Measurements from ENCODE around the gene KCTD12.
A peak's percentile ranks its signal among the peaks of the same experiment; 100 is the strongest.

Gene KCTD12

GRCh38 chr13:76886005-76886291 lies 257 bp downstream of the KCTD12 start:
- no peak overlapping the region for H3K27ac ChIP-seq (ENCODE audit: low read depth, low read length)
- H3K9ac ChIP-seq (ENCODE audit: low read length), result peak overlapping the region; percentile 62
- H3K79me2 ChIP-seq (ENCODE audit: control insufficient read depth, insufficient read depth, low read length), result no peaks in the 10 kb centered on the region
- H3K4ac ChIP-seq (ENCODE audit: low read depth, low read length), result no peak overlapping the region
- H3K18ac ChIP-seq (ENCODE audit: low read length), result peak overlapping the region; percentile 1
- H3K4me2 ChIP-seq (ENCODE audit: low read length), result peak overlapping the region; percentile 89
- H2BK5ac ChIP-seq (ENCODE audit: low read length), result no peak overlapping the region
- no peaks in the 10 kb centered on the region for H3K36me3 ChIP-seq (ENCODE audit: control insufficient read depth, insufficient read depth, low read length)
- DNase-seq, result no peak
- no peak overlapping the region for H2BK120ac ChIP-seq (ENCODE audit: low read depth, low read length)
- H3K4me1 ChIP-seq (ENCODE audit: control insufficient read depth, low read depth, low read length), result no peaks in the 10 kb centered on the region
- H3K23ac ChIP-seq (ENCODE audit: low read length), result no peak overlapping the region
- no CpG with 5 or more reads among the region's 37 CpGs for WGBS (ENCODE audit: extremely low coverage, insufficient coverage, low lambda C conversion rate)
- H3K27me3 ChIP-seq (ENCODE audit: insufficient read depth, low read length, poor library complexity), result peaks cover 9% of the 10 kb centered on the region
- no peak overlapping the region for H4K8ac ChIP-seq (ENCODE audit: low read depth, low read length)
- peak overlapping the region; percentile 83 for H3K56ac ChIP-seq (ENCODE audit: low read length)
- no peak overlapping the region for H2BK15ac ChIP-seq (replicated peaks; ENCODE audit: low read depth)
- H2AK5ac ChIP-seq (ENCODE audit: low read length), result no peak overlapping the region
- H3K4me3 ChIP-seq (ENCODE audit: low read length), result peak overlapping the region; percentile 27
- H4K5ac ChIP-seq (ENCODE audit: low read length), result no peak overlapping the region
- H3K79me1 ChIP-seq (ENCODE audit: low read length), result no peaks in the 10 kb centered on the region

DNA sequence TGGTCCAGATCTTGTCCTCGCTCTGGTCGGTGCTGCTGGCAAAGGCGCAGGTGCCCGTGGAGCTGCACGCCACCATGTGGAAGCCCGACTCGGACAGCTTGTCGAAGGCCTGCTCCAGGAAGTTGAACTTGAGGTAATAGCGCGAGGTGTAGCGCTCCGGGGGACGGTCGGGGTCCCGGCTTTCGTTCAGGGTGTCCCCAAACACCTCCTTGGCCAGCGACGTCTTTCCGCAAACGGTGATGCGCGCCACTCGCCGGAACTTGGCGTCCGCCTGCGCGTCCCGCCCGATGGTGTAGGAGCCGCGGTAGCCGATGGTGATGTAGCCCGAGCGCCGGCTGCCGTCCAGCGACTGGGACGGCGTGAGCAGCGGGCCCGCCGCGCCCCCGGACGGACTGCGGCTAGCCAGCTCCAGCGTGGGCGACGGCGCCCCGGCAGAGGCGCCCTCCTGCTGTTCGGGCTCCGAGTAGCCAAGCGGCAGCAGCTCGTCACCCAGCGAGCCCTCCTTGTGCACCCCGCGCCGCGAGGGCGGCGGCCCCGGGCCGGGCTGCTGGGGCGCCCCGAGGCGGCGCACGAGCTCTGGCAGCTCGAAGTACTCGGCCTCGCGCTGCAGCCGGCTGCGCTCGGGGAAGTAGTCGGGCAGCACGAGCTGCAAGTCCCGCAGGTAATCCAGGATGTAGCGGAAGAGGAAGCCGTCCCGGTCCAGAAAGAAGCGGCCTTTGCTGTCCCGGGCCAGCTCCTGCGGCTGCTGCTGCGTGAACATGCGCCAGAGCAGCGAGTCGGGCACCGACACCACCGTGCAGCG lies 801 bp downstream of the KCTD12 start:
- Histone ChIP-seq H4K8ac (ENCODE audit: low read depth, low read length) (no peak overlapping the region), H3K23ac (ENCODE audit: low read length) (no peak overlapping the region), H3K36me3 (ENCODE audit: control insufficient read depth, insufficient read depth, low read length) (no peaks in the 10 kb centered on the region), H3K27ac (ENCODE audit: low read depth, low read length) (no peak overlapping the region), H2BK120ac (ENCODE audit: low read depth, low read length) (no peak overlapping the region), H2AK5ac (ENCODE audit: low read length) (no peak overlapping the region), H2BK15ac (replicated peaks; ENCODE audit: low read depth) (no peak overlapping the region), H3K4me2 (ENCODE audit: low read length) (peak overlapping the region; percentile 89), H3K9ac (ENCODE audit: low read length) (peak overlapping the region; percentile 62), H3K27me3 (ENCODE audit: insufficient read depth, low read length, poor library complexity) (peaks cover 9% of the 10 kb centered on the region), H2BK5ac (ENCODE audit: low read length) (no peak overlapping the region), H3K79me2 (ENCODE audit: control insufficient read depth, insufficient read depth, low read length) (no peaks in the 10 kb centered on the region), H3K79me1 (ENCODE audit: low read length) (no peaks in the 10 kb centered on the region), H3K4ac (ENCODE audit: low read depth, low read length) (no peak overlapping the region), H4K5ac (ENCODE audit: low read length) (no peak overlapping the region), H3K4me1 (ENCODE audit: control insufficient read depth, low read depth, low read length) (no peaks in the 10 kb centered on the region), H3K18ac (ENCODE audit: low read length) (peak overlapping the region; percentile 1), H3K4me3 (ENCODE audit: low read length) (peak overlapping the region; percentile 27), H3K56ac (ENCODE audit: low read length) (peak overlapping the region; percentile 83)
- WGBS (ENCODE audit: extremely low coverage, insufficient coverage, low lambda C conversion rate), result no CpG with 5 or more reads among the region's 94 CpGs
- peak; percentile 79 for DNase-seq

GRCh38 chr13:76884907-76885202 lies 1.4 kb downstream of the KCTD12 start:
- H3K4me2 ChIP-seq (ENCODE audit: low read length), result no peak overlapping the region
- H3K4ac ChIP-seq (ENCODE audit: low read depth, low read length), result no peak overlapping the region
- no peaks in the 10 kb centered on the region for H3K36me3 ChIP-seq (ENCODE audit: control insufficient read depth, insufficient read depth, low read length)
- no peak overlapping the region for H2BK5ac ChIP-seq (ENCODE audit: low read length)
- no peak overlapping the region for H3K27ac ChIP-seq (ENCODE audit: low read depth, low read length)
- H2AK5ac ChIP-seq (ENCODE audit: low read length), result no peak overlapping the region
- no peaks in the 10 kb centered on the region for H3K4me1 ChIP-seq (ENCODE audit: control insufficient read depth, low read depth, low read length)
- H3K79me1 ChIP-seq (ENCODE audit: low read length), result no peaks in the 10 kb centered on the region
- H3K9ac ChIP-seq (ENCODE audit: low read length), result no peak overlapping the region
- H3K79me2 ChIP-seq (ENCODE audit: control insufficient read depth, insufficient read depth, low read length), result no peaks in the 10 kb centered on the region
- no CpG with 5 or more reads among the region's 9 CpGs for WGBS (ENCODE audit: extremely low coverage, insufficient coverage, low lambda C conversion rate)
- DNase-seq, result no peak
- no peak overlapping the region for H2BK120ac ChIP-seq (ENCODE audit: low read depth, low read length)
- no peak overlapping the region for H4K8ac ChIP-seq (ENCODE audit: low read depth, low read length)
- no peak overlapping the region for H3K23ac ChIP-seq (ENCODE audit: low read length)
- no peak overlapping the region for H4K5ac ChIP-seq (ENCODE audit: low read length)
- no peak overlapping the region for H3K56ac ChIP-seq (ENCODE audit: low read length)
- no peak overlapping the region for H3K4me3 ChIP-seq (ENCODE audit: low read length)
- H3K18ac ChIP-seq (ENCODE audit: low read length), result no peak overlapping the region
- H2BK15ac ChIP-seq (replicated peaks; ENCODE audit: low read depth), result no peak overlapping the region
- peaks cover 9% of the 10 kb centered on the region for H3K27me3 ChIP-seq (ENCODE audit: insufficient read depth, low read length, poor library complexity)

DNA sequence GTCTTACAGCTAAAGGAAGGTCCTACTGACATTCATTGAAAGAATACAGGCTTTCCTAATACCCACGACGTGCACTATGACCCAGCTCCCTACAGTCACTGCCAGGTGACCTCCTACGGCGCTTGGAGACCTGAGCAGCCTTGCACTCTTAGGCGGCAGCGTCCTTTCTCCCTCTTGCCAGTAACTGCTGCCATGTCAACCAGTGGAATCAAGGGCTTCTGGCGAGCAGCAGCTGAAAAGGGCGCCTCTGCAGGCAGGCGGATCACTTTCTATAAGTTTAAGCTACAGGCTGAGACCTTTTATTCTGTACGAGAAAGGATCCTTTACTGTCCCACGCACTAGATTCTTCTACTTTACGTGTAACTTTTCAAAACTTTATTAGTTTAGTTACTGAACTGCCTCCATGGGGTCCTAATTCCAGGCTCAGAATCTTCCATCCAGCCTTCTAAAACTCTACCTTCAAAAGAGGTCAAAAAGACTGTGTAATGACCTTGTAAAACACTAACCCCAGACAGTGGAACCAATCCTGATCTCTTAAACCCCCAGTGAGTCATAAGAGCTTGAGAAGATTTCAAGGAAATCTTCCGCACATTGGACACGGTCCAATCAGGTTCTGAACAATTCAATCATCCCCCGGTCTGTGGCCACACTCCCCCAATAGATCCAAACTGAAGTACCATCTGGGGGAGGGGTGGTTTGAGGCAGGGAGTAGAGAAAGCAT lies 1.9 kb downstream of the KCTD12 start:
- Histone ChIP-seq H3K4me1 (ENCODE audit: control insufficient read depth, low read depth, low read length) (no peaks in the 10 kb centered on the region), H3K56ac (ENCODE audit: low read length) (no peak overlapping the region), H4K5ac (ENCODE audit: low read length) (no peak overlapping the region), H3K79me2 (ENCODE audit: control insufficient read depth, insufficient read depth, low read length) (no peaks in the 10 kb centered on the region), H2BK120ac (ENCODE audit: low read depth, low read length) (no peak overlapping the region), H3K27me3 (ENCODE audit: insufficient read depth, low read length, poor library complexity) (peaks cover 9% of the 10 kb centered on the region), H3K23ac (ENCODE audit: low read length) (no peak overlapping the region), H4K8ac (ENCODE audit: low read depth, low read length) (no peak overlapping the region), H3K9ac (ENCODE audit: low read length) (no peak overlapping the region), H3K79me1 (ENCODE audit: low read length) (no peaks in the 10 kb centered on the region), H2AK5ac (ENCODE audit: low read length) (no peak overlapping the region), H3K27ac (ENCODE audit: low read depth, low read length) (no peak overlapping the region), H3K36me3 (ENCODE audit: control insufficient read depth, insufficient read depth, low read length) (no peaks in the 10 kb centered on the region), H3K18ac (ENCODE audit: low read length) (no peak overlapping the region), H2BK15ac (replicated peaks; ENCODE audit: low read depth) (no peak overlapping the region), H2BK5ac (ENCODE audit: low read length) (no peak overlapping the region), H3K4me3 (ENCODE audit: low read length) (no peak overlapping the region), H3K4ac (ENCODE audit: low read depth, low read length) (no peak overlapping the region), H3K4me2 (ENCODE audit: low read length) (no peak overlapping the region)
- WGBS (ENCODE audit: extremely low coverage, insufficient coverage, low lambda C conversion rate), result no CpG with 5 or more reads among the region's 15 CpGs
- peak; percentile 70 for DNase-seq

DNA sequence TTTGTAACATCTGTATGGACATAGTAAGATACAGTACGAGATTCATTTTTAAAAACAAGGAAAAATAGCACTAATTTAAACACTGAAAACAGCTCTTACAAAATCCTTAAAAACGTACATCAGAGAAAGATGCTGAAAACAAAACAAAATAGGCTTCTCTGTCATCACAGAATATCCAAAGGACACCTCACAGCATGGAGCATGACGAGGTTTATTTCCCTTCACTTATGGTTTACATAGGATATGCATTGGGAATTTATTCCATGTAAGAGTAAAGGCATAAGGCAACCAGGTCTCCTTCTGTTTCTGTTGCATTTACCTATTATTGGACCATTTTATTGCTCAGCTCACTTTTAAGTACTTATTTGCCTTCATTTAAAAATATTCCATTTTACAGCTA lies 3.0 kb downstream of the KCTD12 start:
- H3K4me3 ChIP-seq (ENCODE audit: low read length), result no peak overlapping the region
- H3K27ac ChIP-seq (ENCODE audit: low read depth, low read length), result no peak overlapping the region

More for the DNA sequence above, 3.0 kb downstream of the KCTD12 start:
- Histone ChIP-seq H3K79me1 (ENCODE audit: low read length) (no peaks in the 10 kb centered on the region), H3K18ac (ENCODE audit: low read length) (no peak overlapping the region), H4K8ac (ENCODE audit: low read depth, low read length) (no peak overlapping the region), H3K4me2 (ENCODE audit: low read length) (no peak overlapping the region), H3K4me1 (ENCODE audit: control insufficient read depth, low read depth, low read length) (no peaks in the 10 kb centered on the region), H3K36me3 (ENCODE audit: control insufficient read depth, insufficient read depth, low read length) (no peaks in the 10 kb centered on the region), H3K4ac (ENCODE audit: low read depth, low read length) (no peak overlapping the region), H4K5ac (ENCODE audit: low read length) (no peak overlapping the region), H2AK5ac (ENCODE audit: low read length) (no peak overlapping the region), H3K9ac (ENCODE audit: low read length) (no peak overlapping the region), H3K79me2 (ENCODE audit: control insufficient read depth, insufficient read depth, low read length) (no peaks in the 10 kb centered on the region), H2BK15ac (replicated peaks; ENCODE audit: low read depth) (no peak overlapping the region), H2BK120ac (ENCODE audit: low read depth, low read length) (no peak overlapping the region), H3K56ac (ENCODE audit: low read length) (no peak overlapping the region), H3K23ac (ENCODE audit: low read length) (no peak overlapping the region), H3K27me3 (ENCODE audit: insufficient read depth, low read length, poor library complexity) (peaks cover 9% of the 10 kb centered on the region), H2BK5ac (ENCODE audit: low read length) (no peak overlapping the region)
- no CpG with 5 or more reads among the region's 3 CpGs for WGBS (ENCODE audit: extremely low coverage, insufficient coverage, low lambda C conversion rate)
- DNase-seq, result no peak

Data from mesendoderm (in vitro differentiated cells).